PFSK-1 (cell line): Measurements from ENCODE around the gene MARK3.

Experiments used
- POLR2AphosphoS5 ChIP-seq: IDR thresholded peaks from 2 replicates; pipeline ENCODE4 v1.6.1; 2012; ENCODE audit warnings: low read depth, mild to moderate bottlenecking, control low read depth, low read length, moderate library complexity
- REST ChIP-seq, 2 experiments: IDR thresholded peaks; 2 replicates each; pipeline versions ENCODE4 v1.6.1 to v1.8.0; 2011 to 2012; ENCODE audit warnings: low read depth in 2 of 2, low read length in 2 of 2, control low read depth in 1 of 2, inconsistent platforms in 1 of 2, mild to moderate bottlenecking in 1 of 2, moderate library complexity in 1 of 2; ENCODE audit not compliant: insufficient read depth in 1 of 2

GRCh38 chr14:103378038-103378854 is 7.0 kb upstream of the MARK3 start:
- TF ChIP-seq REST (IDR thresholded peaks at IDR 0.05; ENCODE audit: insufficient read depth in 1 of 2, low read depth in 2 of 2, low read length in 2 of 2): no peak
- TF ChIP-seq POLR2AphosphoS5: no peak
